Activated CD4-positive, alpha-beta T cell treated with anti-CD3 and anti-CD28 coated beads, Interleukin-2, amount 50 U/mL, for 1 hour (primary cell): ENCODE data around the gene PKMYT1.

ENCODE experiments used
- DNase-seq: peaks from one replicate; pipeline ENCODE4 v3.0.0-alpha.2; 2020

Gene PKMYT1

GRCh38 chr16:2980227-2981176, at the start of gene PKMYT1:
Gene PKMYT1, minus strand, starts transcription at chr16:2980446. Its CDS starts 789 bp downstream, at chr16:2979657.
- DNase-seq = peak; percentile 93

- DNase-seq = no peak
Measured at GRCh38 chr16:3029491-3030221, 49.4 kb upstream of the PKMYT1 start.

- DNase-seq = no peak
Measured at GRCh38 chr16:3028716-3029319, 48.6 kb upstream of the PKMYT1 start.

GRCh38 chr16:3027983-3028715, 47.9 kb upstream of the PKMYT1 start:
- DNase-seq = peak; percentile 88

GRCh38 chr16:3027489-3027795, 47.2 kb upstream of the PKMYT1 start:
- no peak for DNase-seq

- DNase-seq = no peak
Measured at GRCh38 chr16:3026609-3027488, 46.6 kb upstream of the PKMYT1 start.

- DNase-seq = no peak
Measured at GRCh38 chr16:3026003-3026378, 45.7 kb upstream of the PKMYT1 start.

GRCh38 chr16:3025032-3026002, 45.1 kb upstream of the PKMYT1 start:
- no peak for DNase-seq

GRCh38 chr16:3023669-3024478, 43.6 kb upstream of the PKMYT1 start, which contains the start of the genes HCFC1R1 and THOC6:
Gene HCFC1R1, minus strand, starts transcription at chr16:3023942. Its CDS starts 1 bp downstream, at chr16:3023941.
Gene THOC6, plus strand, starts transcription at chr16:3024035. Its CDS starts 292 bp downstream, at chr16:3024327.
- peak; percentile 95 for DNase-seq

GRCh38 chr16:3023415-3023668, 43.1 kb upstream of the PKMYT1 start:
- no peak for DNase-seq

- no peak for DNase-seq
Measured at GRCh38 chr16:3022684-3023414, 42.6 kb upstream of the PKMYT1 start.

GRCh38 chr16:3022208-3022683, 42.0 kb upstream of the PKMYT1 start:
- DNase-seq = peak; percentile 81

- peak; percentile 79 for DNase-seq
Measured at GRCh38 chr16:3021449-3022207, 41.4 kb upstream of the PKMYT1 start.

- peak; percentile 72 for DNase-seq
Measured at GRCh38 chr16:3020604-3021448, 40.6 kb upstream of the PKMYT1 start.

GRCh38 chr16:3020247-3020603, 40.0 kb upstream of the PKMYT1 start, which contains the start of gene TNFRSF12A:
Gene TNFRSF12A, plus strand, starts transcription at chr16:3020368. Its CDS starts 30 bp downstream, at chr16:3020398.
- DNase-seq = peak; percentile 56

GRCh38 chr16:3019594-3020246, 39.5 kb upstream of the PKMYT1 start:
- no peak for DNase-seq
